Hypothalamus (tissue), 51 donors: ENCODE measurements around the gene BLOC1S1.
"Not testable (repeated sequence)": the region's sequence is repeated elsewhere in the genome, so short reads cannot be mapped to it uniquely, and the experiment has no call there.

Source experiments
- DNase-seq, 51 donors: peaks; one replicate each; lab custom pipeline; 2025; lab: John Stamatoyannopoulos, UW

The BLOC1S1 gene

DNA sequence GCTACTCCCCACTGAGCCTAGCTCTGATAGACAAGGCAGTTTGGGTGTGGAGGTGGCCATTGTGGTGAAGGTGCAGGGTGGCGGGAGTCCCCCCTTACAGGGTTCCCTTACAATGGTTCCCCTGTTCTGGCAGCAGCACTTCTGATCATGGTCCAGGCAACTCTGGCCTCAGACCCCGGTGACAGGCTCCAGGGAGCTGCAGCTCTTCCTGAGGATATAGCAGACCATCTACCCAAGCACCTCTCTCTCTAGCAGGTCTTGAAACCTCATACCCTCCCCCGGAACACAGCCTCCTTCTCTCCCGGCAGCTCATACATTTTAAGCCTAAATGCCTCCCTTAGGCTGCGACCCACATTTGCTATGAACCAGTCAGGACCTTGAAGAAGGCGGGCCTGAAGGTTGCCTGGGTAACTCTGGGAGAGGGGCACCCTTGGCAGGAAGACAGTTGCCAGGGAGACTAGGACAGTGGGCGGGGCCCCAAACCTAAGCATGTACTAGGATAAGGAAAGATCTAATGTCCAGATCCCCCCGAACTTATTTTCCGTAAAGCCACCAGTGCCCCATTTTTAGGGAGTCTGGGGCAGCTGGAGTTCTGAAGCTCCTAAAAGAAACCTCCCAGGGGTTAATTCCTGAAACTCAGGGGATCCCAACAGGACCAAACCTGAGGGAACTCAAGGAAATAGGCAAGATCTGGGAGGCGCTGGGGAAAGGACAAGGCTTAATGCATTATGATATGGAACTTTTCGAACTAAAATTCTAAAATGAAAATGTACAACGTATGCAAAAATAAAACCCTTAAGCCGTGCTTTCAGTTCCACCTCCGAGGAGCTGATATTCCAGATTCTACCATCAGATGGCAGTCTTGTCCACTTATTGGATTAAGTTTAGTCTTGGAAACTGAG, 22.5 kb downstream of the BLOC1S1 start:
- DNase-seq = peak in 46 of 51 donors; percentile 31 to 92 (median 73)

- no peak for DNase-seq
These were observed 23.2 kb downstream of the BLOC1S1 start for GRCh38 chr12:55739025-55739378.

- no peak for DNase-seq
These were observed 26.3 kb downstream of the BLOC1S1 start for GRCh38 chr12:55741931-55742680.

DNA sequence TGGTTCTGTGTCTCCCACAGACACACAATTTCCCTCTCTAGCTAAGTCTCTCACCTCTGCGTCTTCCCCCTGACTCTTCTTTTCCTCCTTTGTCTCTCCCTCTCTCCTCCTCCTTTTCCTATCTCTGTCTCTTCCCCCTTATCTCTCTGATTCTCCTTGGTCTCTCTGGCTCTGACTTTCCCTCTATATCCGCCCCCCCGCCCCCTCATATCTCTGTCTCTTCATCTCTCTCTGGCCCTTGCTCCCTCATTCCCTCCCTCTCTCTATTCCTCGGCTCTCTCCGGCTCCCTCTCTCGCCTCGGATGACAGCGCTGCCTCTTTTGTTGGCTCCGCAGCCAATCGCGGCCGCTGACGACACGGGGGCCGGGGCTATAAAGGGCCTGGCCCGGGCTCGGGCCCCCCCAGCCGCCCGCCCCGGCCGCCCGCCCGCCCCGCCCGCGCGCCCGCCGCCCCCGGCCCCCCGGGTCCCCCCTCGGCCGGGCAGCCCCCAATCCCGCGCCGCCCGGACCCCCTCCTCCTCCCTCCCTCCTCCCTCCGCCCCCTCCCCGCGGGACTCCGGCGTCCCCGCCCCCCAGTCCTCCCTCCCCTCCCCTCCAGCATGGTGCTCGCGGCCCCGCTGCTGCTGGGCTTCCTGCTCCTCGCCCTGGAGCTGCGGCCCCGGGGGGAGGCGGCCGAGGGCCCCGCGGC, 27.0 kb downstream of the BLOC1S1 start, which contains the start of gene GDF11:
GDF11 (plus strand) TSS at position 404 of the 687 bp plus-strand sequence; CDS start at position 599, 195 bp downstream.
- peak in 49 of 51 donors; percentile 23 to 91 (median 75) for DNase-seq

- DNase-seq = peak in 20 of 51 donors; percentile 17 to 61 (median 46)
These were observed 27.8 kb downstream of the BLOC1S1 start for GRCh38 chr12:55743406-55744339.

DNA sequence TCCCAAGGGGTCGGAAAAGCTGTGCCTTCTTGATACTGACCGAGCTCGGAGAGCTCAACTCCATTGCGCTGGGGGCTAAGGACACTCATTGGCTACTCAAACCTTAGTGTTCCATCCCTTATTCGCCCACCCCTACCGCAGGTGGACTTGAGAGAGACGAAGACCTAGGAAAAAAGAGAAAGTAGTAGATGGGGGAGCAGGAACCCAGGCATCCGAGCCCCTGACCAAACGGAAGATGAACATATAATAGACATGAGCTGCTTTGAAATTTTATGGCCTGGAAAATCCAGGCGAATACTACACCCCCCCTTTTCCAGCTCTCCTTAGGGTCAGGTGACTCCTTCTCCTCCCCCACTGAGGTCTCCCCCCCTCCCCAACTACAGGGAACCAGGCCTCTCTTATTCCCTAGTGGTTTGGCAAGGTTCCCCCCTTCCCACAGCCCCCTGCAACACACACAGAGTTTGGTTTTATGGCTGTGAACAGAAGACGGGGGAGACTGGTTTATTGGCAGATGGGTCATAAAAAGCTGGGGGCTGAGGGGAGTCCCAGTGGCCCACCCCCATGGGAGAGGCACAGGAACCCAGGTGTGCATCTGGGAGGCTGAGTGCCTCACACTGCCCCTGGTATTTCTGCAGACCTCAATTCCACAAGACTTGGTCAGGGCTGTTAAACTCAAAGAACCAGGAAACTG, 28.6 kb downstream of the BLOC1S1 start:
- DNase-seq = peak in 2 of 51 donors; percentile 10 to 23

GRCh38 chr12:55745361-55746173, 29.7 kb downstream of the BLOC1S1 start:
- DNase-seq = peak in 16 of 51 donors; percentile 7 to 49 (median 25)

DNA sequence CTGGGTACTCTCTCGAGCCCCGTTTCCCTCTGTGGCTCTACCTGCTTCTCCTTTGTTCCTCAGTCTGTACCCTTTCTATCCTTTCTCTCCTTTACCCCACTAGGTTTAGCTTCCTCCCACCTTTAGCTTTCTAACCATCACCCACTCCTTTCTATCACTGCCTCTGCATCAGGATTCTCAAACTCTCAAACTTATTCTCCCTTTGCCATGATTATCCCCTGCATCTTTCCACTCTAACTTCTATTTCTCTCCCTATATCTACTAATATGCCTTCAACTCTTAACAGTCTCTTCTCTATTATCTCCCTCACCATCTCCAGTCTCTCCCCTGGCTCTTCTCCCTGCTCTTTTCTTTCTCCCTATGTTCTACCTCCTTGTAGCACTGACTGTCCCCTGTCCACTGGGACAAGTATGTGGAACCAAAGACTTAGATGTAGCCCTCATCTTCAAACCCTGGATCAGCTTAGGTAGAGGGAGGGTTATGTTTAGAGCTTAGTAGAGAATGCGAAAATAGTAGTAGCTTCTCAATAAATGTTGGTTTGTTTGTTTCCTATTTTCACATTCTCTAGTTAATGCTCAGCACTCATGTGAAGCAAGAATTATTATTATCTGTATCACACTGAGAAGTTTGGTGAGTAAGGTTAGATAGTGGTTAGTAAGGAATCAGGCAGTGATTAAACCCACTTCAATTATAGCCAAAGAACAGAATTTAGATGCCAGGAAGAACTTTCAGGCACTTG, 30.5 kb downstream of the BLOC1S1 start:
- DNase-seq = no peak

DNA sequence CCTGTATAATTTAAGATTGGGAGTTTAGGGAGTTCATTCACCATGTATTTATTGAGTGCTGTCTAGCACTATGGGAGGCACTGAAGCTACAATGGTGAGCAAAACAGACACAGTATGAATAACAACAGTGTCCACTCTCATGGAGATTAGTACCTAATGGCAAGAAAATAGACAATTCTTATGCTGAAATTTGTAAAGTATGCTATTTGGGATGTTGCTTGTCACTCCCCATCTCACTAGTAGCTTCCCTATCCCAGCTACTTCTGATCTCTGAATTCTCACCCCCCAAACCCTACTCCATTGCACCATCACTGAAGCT, 31.0 kb downstream of the BLOC1S1 start:
- DNase-seq = no peak

GRCh38 chr12:55748230-55748993, 32.6 kb downstream of the BLOC1S1 start:
- DNase-seq = no peak

- DNase-seq = no peak
These were observed 39.4 kb downstream of the BLOC1S1 start for GRCh38 chr12:55755246-55755645.

DNA sequence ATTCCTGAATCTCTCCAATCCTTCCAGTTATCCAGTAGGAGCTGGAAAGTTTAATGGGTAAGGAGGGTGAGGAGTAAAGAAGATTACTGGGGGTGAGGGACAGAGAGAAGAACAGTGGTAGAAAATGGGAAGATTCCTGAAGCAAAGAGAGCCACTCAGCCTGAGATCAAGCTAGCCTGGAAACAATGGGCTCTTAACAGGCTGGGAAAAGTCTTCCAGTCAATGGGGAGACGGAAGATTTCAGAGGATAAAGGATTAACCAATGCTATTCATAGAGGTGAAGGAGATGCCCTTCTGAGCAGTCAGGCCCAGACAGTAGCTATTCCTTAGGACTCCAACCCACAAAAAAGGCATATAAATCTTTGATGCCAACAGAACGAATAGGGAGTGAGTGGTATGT, 41.9 kb downstream of the BLOC1S1 start:
- DNase-seq = no peak

GRCh38 chr12:55758575-55758974, 42.7 kb downstream of the BLOC1S1 start:
- not testable (repeated sequence) for DNase-seq

DNA sequence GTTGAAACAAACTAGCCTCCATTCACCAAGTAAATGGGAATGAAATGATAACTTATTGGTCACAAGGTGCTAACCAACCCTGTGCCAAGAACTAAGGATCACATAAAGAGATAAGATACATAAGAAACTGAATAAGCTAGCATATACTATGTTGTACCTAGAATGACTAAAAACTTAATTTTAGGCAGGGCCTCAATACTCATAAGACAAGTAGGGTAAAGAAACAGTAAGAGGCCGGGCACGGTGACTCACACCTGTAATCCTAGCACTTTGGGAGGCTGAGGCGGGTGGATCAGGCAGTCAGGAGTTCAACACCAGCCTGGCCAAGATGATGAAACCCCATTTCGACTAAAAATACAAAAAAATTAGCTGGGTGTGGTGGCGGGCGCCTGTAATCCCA, 44.8 kb downstream of the BLOC1S1 start:
- DNase-seq = no peak

GRCh38 chr12:55762646-55763045, 46.8 kb downstream of the BLOC1S1 start:
- DNase-seq = no peak

DNA sequence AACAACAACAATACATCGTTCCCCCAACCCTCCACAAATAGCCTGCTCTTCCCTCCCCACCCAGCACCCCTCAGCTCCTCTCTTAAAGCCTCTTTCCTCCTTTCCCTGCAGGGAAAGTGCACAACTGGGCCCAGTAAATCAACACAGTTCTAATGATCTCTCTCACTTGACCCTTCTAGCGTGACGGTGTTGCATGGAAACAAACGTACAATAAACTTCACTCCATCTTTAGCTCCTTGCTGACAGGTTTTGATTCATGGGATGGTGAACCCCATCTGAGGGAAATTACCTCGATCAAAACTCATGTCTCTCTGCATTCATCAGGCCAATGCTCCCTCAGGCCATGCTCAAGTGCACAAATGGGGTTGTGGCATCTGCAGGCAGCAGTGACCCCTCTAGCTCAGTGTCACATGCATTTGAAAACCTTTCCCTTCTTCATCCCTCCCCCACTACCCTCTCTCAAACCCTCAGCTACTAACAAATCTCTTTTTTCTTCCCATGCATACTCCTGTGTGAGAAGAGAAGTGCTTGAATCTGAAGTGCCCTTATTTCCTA, 50.0 kb downstream of the BLOC1S1 start:
- no peak for DNase-seq

GRCh38 chr12:55767156-55767555, 51.3 kb downstream of the BLOC1S1 start:
- no peak for DNase-seq
